NCI-H2196 (cell line): ENCODE measurements around the gene FCER1A.

Experiments used
- DNase-seq: peaks from one replicate; lab custom pipeline; 2025; ENCODE audit not compliant: unreplicated experiment; lab: John Stamatoyannopoulos, UW

FCER1A gene

DNA sequence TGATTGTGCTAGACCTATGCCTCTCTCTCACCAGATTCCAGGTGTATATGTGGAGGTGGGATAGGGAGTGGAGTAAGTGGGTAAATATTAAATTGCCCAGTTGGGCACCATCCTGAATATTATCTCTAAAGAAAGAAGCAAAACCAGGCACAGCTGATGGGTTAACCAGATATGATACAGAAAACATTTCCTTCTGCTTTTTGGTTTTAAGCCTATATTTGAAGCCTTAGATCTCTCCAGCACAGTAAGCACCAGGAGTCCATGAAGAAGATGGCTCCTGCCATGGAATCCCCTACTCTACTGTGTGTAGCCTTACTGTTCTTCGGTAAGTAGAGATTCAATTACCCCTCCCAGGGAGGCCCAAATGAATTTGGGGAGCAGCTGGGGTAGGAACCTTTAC, at the start of gene FCER1A:
Gene FCER1A (plus strand): TSS at position 242 of the 400 bp plus-strand sequence. CDS start 29 bp downstream, at position 271.
- no peak for DNase-seq

GRCh38 chr1:159261311-159261710, 40.8 kb upstream of the FCER1A start:
- DNase-seq, result no peak

DNA sequence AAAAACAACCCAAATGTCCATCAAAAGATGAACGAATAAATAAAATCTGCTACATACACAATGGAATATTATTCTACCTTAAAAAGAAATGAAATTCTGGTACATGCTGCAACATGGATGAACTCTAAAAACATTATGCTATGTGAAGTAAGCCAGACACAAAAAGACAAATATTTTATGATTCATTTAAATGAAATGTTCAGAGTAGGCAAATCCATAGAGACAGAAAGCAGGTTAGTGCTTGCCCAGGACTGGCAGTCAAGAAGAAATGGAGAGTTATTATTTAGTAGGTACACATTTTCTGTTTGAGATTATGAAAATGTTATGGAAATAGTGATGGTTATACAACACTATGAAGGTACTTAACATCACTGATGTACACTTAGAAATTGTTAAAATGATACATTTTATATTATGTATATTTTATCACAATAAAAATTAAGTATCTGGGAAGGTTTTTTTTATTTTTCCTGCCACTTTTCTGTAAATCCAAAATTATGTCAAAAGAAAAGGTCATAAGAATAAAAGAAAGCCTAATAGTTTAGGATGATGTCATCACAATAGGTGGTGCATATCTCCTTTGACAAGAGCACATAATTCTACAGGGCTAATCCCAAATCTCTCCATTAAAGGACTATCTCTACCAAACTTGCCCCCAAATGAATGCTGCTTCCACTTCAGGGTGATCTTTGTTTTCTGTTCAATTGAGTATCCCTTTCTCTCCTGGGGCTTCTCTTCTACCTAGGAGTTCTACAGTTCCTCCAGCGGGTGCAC, 40.2 kb upstream of the FCER1A start:
- DNase-seq, result no peak

GRCh38 chr1:159266832-159267231, 35.3 kb upstream of the FCER1A start:
- DNase-seq, result no peak

- DNase-seq, result no peak
Observed at GRCh38 chr1:159274631-159275030, 27.5 kb upstream of the FCER1A start.

DNA sequence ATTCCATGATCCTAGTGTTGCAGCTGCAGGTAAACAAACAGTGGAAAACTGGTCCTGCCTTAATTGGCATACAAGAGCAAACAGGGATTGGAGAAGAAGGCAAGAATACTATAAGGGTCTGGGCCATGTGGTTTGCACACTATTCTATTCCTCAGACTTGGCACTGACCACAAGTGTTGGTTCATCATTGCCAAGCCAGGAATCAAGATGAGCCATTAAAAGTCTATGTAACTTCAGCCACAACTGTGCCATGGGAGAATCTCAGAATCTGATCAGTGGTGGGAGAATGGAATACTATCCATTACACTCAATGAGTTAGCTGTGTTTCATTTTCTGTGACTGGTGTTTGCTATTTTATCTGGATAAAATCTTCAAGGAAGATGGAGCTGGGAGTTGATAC, 26.2 kb upstream of the FCER1A start:
- no peak for DNase-seq

DNA sequence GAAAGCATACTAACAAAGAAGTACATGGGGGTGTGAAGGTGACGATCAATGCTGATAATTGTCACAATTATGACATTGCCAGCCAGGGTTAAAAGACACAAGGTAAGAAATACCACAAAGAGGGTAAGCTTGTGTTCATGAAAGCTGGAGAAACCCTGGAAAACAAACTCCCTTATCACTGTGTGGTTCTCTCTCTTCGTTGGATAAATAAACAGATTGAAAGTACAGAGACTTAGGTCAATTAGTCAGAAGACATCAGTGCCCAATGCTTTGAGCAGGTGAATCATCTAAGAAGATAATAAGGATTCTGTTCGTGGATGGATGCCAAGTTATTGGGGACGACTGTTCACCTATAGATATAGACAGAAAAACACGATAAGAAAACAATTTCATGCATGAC, 22.4 kb upstream of the FCER1A start:
- DNase-seq, result no peak

DNA sequence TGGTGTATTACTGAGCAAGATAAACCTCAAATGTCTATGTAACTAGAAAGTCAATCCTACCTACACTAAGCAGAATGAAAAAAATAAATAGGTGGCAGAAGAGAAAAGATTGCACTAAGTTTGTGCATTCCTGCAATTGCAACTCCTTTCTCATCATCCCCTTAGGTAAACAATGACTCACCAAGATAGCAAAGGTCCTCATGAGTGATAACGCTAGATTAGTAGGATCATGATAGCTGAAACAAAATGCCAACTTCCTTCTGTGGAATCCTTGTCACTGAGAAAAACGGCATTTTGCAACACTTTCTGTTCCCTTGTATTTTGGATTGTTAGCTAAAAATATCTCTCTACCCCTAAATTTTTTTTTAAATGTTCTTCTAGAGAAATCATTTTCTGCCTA, 20.0 kb upstream of the FCER1A start:
- no peak for DNase-seq

DNA sequence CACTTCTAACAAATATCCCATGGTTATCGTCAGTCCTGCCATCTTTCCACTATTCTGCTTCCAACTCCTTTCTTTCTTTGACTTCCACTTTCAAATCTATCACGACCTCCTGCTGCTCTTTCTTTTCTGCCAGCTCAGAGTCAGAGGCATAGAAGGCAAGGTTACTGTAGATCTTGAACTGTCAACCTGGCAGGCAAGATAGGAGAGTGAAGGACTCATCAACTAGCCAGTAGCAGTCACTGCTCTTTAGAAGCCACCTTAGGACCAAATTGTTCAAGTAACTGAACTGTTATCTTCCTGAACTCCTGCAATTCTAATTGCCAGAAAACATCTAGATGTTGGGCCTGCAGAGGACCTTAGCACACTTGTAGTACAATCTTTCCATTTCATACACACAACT, 13.1 kb upstream of the FCER1A start:
- DNase-seq, result no peak

- no peak for DNase-seq
Observed at GRCh38 chr1:159291424-159291823, 10.7 kb upstream of the FCER1A start.

DNA sequence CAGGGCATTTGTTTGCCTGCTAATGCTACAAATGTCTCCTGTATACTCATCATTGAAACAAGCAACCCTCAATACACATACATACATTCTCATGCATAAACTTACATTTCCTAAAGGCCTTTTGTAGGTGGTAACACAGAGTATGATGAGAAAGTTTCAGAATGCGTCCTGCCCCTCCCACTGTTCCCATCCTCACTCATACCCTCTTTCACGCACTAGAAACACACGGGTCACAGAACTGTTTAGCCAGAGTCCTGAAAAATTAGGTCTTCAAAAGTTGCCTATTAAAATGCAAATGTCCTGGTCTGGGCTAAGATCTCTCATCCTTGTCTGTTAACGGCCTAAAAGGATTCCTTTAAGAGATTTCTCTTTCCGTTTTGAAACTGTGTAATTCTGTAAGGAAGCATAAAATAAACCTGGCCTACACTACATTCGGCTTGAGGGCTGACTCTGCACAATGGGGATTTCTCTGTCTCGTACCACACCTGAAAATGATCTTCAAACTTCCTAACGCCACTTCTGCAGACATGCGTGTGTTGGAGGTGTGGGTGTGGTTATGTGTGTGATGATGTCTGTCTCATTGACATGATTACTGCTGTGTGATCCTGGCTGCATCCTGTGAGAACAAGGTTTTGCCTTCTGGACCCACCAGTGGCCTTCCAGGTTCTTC, 5.3 kb upstream of the FCER1A start:
- no peak for DNase-seq

DNA sequence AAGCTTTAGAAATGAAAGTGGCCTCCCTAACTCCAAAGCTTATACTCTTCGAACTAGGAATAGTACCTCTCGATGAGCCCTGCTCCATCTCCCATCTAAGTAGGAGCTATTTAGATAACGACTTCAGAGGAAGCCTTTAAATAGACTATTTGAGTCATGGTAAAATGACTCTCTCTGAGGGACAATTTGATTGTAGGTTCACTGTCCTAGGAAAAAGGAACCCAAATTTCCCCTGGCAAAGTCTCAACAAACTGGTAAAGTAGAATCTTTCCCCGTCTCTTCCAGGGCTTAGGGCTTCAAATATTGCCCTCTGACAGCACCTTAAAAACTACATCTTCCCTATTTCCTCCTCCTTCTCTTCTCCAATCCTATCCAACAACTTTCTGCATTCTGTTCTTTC, 2.0 kb upstream of the FCER1A start:
- DNase-seq, result no peak

DNA sequence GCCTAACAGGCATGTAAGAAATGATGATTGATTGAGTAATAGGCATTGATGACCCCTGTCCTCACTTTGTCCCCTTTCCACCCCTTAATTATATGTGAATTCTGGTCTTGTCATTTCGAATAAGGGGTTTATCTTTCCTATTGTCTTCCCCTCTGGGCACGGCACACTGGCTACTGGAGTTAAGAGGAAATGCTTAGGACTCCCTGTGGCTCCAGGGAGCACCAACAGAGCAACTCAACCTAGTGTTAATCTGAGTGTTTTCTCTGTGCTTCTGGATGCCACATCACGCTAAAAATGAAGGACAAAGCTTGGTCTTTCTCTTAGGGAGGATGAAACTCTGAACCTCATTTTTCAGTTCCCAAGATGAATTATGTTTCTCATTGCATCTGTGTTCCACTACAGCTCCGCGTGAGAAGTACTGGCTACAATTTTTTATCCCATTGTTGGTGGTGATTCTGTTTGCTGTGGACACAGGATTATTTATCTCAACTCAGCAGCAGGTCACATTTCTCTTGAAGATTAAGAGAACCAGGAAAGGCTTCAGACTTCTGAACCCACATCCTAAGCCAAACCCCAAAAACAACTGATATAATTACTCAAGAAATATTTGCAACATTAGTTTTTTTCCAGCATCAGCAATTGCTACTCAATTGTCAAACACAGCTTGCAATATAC, 5.3 kb downstream of the FCER1A start:
- no peak for DNase-seq

DNA sequence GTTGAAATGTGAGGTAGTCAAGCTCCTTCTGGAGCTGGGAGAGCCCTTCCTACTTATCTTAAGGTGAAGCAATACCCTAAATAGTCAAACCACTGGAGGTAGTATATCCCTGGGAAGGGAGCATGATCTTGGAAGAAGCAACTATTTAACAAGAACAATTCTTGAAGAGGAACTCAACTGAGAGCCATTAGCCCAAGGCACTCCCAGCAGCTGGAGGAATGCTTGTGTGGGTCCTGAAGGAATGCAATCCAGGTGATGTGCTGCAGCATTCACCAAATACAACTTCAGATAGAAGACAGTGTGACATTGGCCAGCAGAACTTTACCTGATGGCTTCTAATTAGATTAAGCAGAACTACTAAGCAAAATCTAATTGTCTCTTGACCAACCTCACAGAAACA, 9.5 kb downstream of the FCER1A start:
- no peak for DNase-seq

GRCh38 chr1:159315381-159315780, 13.2 kb downstream of the FCER1A start:
- no peak for DNase-seq

DNA sequence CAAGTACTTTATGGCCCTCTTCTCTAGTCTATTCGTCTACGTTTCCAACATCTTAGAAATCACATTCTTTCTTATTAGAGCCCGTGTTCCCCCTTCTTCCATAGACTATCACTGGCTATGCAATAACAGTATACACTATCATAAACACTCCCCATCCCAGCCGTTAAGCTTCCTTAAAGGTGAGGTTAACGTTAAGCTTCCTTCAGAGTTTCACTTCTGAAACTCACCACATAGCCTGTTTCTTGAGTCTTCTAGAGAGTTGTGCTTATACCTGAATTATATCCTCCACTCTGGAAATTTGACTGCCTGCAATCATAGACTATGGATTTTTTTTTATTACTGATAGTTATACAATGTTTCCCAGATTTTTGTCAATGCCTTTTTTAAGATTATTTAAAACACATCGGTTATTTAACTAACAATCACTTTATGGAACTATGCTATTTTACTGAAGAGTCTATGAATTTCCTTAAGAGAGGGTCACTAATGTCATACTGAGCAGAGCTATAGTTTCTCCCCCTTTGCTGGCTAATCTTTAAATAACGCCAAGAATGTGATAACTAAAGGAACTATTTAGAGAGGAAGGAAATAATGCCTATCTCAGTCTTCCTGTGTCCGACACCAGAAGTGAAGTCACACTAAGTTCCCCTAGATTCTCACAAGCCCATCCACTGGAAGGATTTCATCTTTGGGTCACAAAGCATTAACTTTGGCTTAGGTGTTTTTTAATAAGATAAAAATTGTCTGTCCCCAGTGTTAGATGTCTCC, 16.8 kb downstream of the FCER1A start:
- DNase-seq, result no peak

GRCh38 chr1:159334797-159335196, 32.7 kb downstream of the FCER1A start:
- DNase-seq, result no peak

- no peak for DNase-seq
Observed at GRCh38 chr1:159338018-159338417, 35.9 kb downstream of the FCER1A start.

DNA sequence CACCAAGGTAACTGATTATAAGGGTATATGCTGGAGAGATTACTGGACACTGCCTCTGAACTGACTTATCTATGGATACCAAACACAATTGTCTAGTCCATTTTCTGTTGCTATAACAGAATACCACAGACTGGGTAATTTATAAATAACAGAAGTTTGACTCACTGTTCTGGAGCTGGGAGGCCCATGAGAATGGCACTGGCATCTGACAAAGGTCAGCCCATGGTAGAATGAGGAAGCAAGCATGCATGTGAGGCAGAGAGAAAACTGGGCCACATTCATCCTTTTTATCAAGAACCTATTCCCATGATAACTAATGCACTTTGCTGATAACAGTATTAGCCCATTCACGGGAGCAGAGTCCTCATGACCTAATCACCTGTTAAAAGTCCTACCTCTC, 37.4 kb downstream of the FCER1A start:
- DNase-seq, result no peak

- no peak for DNase-seq
Observed at GRCh38 chr1:159341736-159342135, 39.6 kb downstream of the FCER1A start.

GRCh38 chr1:159342761-159343425, 40.8 kb downstream of the FCER1A start:
- no peak for DNase-seq
